GM08714 (cell line): ENCODE measurements around the gene MAD1L1.

Experiments used
- H3K4me3 ChIP-seq: fragments of 200-500 bp; sonication (Bioruptor generic); 2 replicates; pipeline ENCODE4 v1.5.1; 2014; ENCODE audit warnings: mild to moderate bottlenecking, low read length, inconsistent platforms
- ZNF274 ChIP-seq: IDR thresholded peaks from 2 replicates; pipeline ENCODE4 v1.6.1; 2012; ENCODE audit warnings: mild to moderate bottlenecking, low read depth, low read length

The MAD1L1 gene

DNA sequence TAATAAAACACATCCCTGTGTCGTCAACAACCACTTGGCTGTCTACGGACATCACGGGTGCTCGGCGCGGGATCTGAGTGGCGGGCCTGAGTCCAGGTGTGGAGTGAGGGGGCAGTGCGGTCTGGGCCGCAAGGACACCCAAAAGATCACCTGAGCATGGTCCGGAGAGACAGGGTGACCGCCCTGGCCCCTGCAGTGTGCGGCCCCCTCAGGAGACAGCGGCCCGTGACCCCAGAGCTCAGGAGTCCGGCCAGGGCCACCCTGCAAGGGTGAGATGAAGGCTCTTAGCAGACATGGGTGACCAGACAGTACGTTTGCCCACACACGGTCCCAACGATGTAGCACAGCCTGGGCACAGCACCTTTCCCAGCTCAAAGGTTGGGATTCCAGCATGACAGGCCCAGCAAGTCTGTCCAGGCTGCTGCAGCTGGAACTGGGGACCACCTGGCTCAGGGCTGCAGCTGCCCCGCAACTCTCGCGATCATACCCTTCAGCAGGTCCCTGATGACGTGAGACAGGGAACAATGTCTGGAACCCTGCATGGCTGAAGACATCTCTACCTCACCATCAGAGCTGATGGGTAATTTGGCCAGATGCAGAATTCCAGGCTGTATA is 324.9 kb downstream of the MAD1L1 start:
- no peak for TF ChIP-seq ZNF274
- no peak overlapping the region for H3K4me3 ChIP-seq

- TF ChIP-seq ZNF274: no peak
These were observed 325.6 kb downstream of the MAD1L1 start for GRCh38 chr7:1906988-1907745.

DNA sequence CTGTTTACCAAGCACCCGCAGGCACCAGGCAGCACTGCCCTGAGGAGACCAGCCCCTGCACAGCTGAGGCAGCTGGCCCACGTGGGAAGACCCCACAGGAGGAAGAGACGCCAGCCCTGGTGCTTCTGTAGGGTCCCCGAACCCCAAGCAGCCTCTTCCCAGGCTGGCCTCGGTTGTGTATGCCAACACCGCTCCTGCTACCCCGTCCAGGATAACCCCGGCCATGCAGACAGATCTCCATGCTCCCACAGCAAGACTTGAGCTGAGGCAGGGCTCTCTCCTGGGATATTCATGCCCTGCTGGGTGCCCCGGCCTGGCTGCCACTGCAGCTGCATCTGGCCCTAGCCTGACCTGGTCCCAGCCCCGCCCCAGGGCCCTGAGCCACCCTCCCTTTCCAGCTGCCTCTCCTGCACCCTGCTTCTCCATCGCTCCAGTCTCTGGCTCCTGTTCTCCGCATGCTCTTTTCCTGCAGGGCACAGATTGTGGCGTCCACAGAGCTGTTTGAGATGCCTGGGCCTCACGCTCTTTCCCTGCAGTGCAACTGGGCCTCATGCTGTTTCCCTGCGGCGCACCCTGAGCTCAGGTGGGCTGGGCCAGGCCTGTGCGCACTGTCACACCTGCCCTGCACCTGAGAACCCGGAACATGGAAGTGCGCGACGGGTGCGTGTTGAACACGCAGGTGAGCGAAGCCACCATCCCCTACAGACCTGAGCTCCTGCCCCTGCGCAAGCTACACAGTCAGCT is 326.5 kb downstream of the MAD1L1 start:
- TF ChIP-seq ZNF274: no peak

More at GRCh38 chr7:1906988-1907745, 325.6 kb downstream of the MAD1L1 start:
- no peak overlapping the region for H3K4me3 ChIP-seq

GRCh38 chr7:1902231-1902855 is 330.4 kb downstream of the MAD1L1 start:
- no peak overlapping the region for H3K4me3 ChIP-seq
- no peak for TF ChIP-seq ZNF274

More for the DNA sequence above, 326.5 kb downstream of the MAD1L1 start:
- no peak overlapping the region for H3K4me3 ChIP-seq

DNA sequence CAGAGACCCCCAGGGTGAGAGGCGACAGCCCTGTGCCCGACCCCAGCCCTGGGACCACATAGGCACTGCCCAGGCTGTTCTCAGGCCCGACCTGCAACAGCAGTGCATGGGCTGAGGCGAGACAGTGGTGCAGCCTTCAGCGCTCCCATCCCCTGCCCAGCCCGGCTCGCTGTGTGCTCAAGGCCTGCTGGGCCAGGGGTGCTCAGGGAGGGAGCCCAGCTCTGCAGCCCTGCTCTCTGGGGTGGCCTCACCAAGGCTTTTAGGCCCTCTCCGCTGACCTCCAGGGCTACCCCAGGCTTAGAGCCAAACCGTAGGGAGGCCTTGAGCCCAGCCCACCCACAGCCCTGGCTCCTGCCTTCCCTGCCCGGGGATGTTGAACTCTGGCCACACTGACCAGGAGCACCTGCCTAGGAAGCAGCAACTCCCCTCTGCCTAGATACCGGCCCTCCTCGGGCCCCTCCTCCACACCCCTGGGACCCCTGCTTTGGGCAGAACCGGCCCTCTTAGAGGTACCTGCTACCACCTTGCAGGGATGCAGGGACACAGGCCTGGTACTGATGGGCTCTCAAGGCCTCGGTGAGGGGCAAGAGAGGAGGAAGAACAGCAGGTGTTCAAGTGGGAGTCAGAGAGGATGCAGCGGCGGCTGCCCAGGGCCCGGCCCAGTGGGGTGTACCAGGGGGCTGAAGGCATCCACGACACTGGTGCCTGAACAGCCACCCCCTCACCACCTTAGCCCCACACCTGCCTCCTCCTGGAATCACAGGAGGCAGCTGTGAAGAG is 331.1 kb downstream of the MAD1L1 start:
- TF ChIP-seq ZNF274: no peak
- no peak overlapping the region for H3K4me3 ChIP-seq

DNA sequence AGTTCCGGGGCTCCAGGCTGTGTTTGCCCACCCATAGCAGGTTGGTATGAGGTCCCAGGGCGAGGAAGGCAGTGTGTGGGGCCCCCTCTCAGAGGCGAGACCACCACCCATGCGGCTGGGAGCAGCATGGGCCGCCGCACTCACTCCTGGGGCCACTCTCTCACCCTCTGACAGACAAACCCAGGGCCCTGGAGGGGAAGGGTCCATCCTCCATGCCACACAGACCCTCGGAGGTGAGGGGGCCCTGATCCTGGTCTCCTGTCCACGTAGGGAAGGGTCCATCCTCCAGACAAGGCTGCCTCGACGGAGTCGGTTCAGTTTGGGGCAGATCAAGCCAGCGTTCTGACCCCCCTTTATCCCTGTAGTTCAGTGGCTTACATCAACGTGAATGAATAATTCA is 331.9 kb downstream of the MAD1L1 start:
- TF ChIP-seq ZNF274: no peak
- no peak overlapping the region for H3K4me3 ChIP-seq

DNA sequence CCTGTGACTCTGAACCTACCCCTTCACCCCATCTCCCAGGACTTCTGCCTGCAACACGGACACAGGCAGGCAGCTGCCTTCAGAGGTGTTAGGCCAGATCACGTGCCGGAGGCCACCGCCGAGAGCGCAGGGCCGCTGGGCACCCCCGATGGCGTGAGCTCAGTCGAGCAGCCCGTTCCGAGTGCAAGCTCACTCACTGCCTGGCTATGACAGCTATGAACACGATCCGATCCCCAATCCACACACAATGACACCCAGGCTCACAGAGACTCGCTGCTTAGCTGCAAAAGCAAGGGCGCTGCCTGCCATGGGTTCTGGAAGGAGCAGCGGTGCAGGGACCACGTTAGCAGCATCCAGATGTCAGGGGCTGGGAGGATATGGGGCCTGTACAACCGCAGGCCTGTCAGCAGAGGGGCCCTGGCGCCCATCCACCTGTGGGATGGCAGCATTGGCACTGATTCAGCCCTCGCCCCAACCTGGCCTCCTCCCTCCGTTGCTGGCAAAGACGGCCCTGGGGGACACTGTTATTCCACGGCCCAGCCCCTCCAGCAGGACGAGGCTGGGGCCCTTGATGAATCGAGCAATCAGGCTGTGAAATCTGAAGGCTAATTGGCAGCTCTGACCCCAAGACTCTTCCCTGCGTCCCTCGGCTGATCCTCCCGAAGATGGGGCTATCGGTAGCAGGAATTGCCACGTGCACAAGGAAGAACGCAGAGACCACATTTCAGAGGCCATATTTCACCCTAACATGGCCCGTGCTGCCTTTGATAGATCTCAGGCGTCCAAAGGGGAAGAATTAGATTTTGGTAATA is 332.6 kb downstream of the MAD1L1 start:
- no peak overlapping the region for H3K4me3 ChIP-seq
- TF ChIP-seq ZNF274: no peak

DNA sequence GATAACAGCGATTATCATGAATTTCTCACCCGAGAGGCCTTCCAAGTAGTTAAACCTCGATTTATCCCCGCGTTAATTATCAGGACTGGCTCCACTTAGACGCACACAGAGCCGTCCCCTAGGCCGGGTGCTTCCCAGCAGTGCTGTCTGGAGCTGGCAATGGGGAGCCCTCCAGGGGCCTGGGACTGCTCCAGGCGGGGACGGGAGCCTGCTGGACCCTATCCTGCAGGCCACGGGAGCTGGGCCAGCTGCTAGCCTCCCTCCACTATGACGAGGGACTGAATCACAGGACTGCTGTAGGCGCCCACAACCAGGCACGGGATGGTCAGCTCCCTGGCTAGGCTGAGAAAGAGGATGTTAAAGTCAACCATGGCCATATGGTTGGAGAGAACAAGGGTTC is 333.5 kb downstream of the MAD1L1 start:
- no peak overlapping the region for H3K4me3 ChIP-seq

GRCh38 chr7:1898628-1899185 is 334.0 kb downstream of the MAD1L1 start:
- no peak for TF ChIP-seq ZNF274
- H3K4me3 ChIP-seq: no peak overlapping the region

More for the DNA sequence above, 333.5 kb downstream of the MAD1L1 start:
- TF ChIP-seq ZNF274: no peak

GRCh38 chr7:1897861-1898627 is 334.7 kb downstream of the MAD1L1 start:
- H3K4me3 ChIP-seq: no peak overlapping the region
- TF ChIP-seq ZNF274: no peak

DNA sequence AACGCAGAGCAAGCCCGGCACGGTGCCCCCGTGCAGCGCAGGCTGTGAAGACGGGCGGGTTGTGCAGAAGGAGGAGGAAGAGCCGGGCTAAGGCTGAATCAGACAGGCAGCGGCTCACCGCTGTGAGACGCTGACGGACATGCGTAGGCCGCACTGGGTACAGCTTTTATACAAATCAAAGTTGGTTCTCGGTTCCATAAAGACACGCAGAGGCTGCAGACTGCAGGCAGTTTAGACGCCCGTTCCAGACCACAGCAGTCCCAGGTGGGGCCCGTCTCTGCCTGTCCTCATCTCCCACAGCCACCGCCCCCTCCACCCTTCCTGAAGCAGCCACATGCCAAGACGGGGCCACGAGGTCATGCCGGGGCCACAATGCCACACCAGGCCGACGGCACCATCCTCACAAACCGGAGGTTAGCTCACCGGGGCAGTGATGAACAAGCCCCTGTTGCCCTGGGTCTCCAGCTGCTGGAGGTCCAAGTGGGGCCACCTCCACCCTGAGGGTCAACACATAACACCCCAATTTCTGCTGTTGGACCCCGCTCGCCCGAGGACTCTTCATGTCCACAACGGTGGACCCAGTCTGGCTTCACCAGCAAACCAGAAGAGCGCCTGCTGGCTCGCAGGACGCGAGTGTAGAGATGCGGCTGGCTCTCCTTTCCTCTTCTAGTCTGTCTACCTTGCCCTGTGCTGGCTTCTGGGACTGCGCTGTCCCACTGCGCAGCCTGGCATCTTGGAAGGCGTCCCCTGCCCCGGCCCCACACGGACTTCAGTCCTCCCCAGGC is 335.5 kb downstream of the MAD1L1 start:
- no peak overlapping the region for H3K4me3 ChIP-seq
- TF ChIP-seq ZNF274: no peak
